NT2/D1 (cell line): Measurements from ENCODE around the gene PLPP6.

Experiments
- SUZ12 ChIP-seq: IDR thresholded peaks from 2 replicates; pipeline ENCODE4 v1.6.1; 2011; ENCODE audit not compliant: insufficient read length, insufficient read depth; ENCODE audit errors: extremely low read depth
- YY1 ChIP-seq: IDR thresholded peaks from 2 replicates; pipeline ENCODE4 v1.6.1; 2011; ENCODE audit not compliant: insufficient read length, insufficient read depth
- ZNF274 ChIP-seq: IDR thresholded peaks from 2 replicates; pipeline ENCODE4 v1.6.1; 2011; ENCODE audit warnings: mild to moderate bottlenecking, low read depth, low read length

- no peak for TF ChIP-seq SUZ12
- no peak for TF ChIP-seq YY1
- no peak for TF ChIP-seq ZNF274
These were observed 51.8 kb downstream of the PLPP6 start for GRCh38 chr9:4713849-4714248.
